OCI-LY7 (cell line): Measurements from ENCODE around the gene BRCA1. TPM values are rescaled to one million over a fixed set of nuclear protein-coding genes. Genes with fewer than 3 reads are reported as not detected.

ENCODE experiments used
- BruUV-seq: library from RNA; stranded (reverse); fragments of 400-500 nt; replicated peaks from 2 replicates; lab custom pipeline; 2021; lab: Mats Ljungman, UMichigan
- CTCF ChIA-PET: fragments of 300-600 bp; sonication (Branson Sonifier 250); formaldehyde crosslinking; loops from one replicate; lab custom pipeline; 2022; ENCODE audit warnings: antibody characterized with exemption; ENCODE audit not compliant: unreplicated experiment; lab: Charles Lee
- POLR2A ChIA-PET: fragments of 300-600 bp; sonication (Branson Sonifier 250); formaldehyde crosslinking; loops from one replicate; lab custom pipeline; 2022; ENCODE audit warnings: antibody characterized with exemption; lab: Charles Lee
- DNase-seq: peaks from one replicate; pipeline ENCODE4 v3.0.0-alpha.2; 2015; ENCODE audit warnings: low spot score
- H2AFZ ChIP-seq: fragments of 200-600 bp; sonication (generic), shearing (Covaris generic); 2 replicates; pipeline ENCODE4 v1.6.1; 2014; ENCODE audit warnings: mild to moderate bottlenecking, antibody characterized with exemption, low read length, moderate library complexity
- H3K27ac ChIP-seq: fragments of 200-600 bp; sonication (generic); 2 replicates; pipeline ENCODE4 v1.5.1; 2014; ENCODE audit warnings: mixed run types, low read depth, mild to moderate bottlenecking, moderate library complexity, low read length, inconsistent platforms; ENCODE audit not compliant: poor library complexity, severe bottlenecking
- H3K36me3 ChIP-seq: fragments of 200-600 bp; sonication (generic); 2 replicates; pipeline ENCODE4 v1.6.1; 2014; ENCODE audit warnings: mild to moderate bottlenecking, antibody characterized with exemption, low read length, moderate library complexity, mixed read lengths; ENCODE audit not compliant: insufficient read depth
- H3K4me1 ChIP-seq: fragments of 200-600 bp; sonication (generic); 2 replicates; pipeline ENCODE4 v1.5.1; 2014; ENCODE audit warnings: mild to moderate bottlenecking, low read length; ENCODE audit not compliant: insufficient read depth, poor library complexity, severe bottlenecking
- H3K4me2 ChIP-seq: fragments of 200-600 bp; sonication (generic); 2 replicates; pipeline ENCODE4 v1.6.1; 2014; ENCODE audit warnings: mild to moderate bottlenecking, low read length
- H3K4me3 ChIP-seq: fragments of 200-600 bp; sonication (generic); 2 replicates; pipeline ENCODE4 v1.5.1; 2014; ENCODE audit warnings: mild to moderate bottlenecking, low read depth, low read length; ENCODE audit not compliant: poor library complexity, severe bottlenecking
- H3K79me2 ChIP-seq: fragments of 200-600 bp; sonication (generic); 2 replicates; pipeline ENCODE4 v1.6.1; 2016; ENCODE audit warnings: low read depth, mild to moderate bottlenecking, low read length, moderate library complexity, mixed read lengths; ENCODE audit not compliant: insufficient read depth
- H3K9me2 ChIP-seq: fragments of 200-600 bp; sonication (generic); 2 replicates; pipeline ENCODE4 v1.6.1; 2016; ENCODE audit warnings: mild to moderate bottlenecking, low read length, mixed read lengths; ENCODE audit not compliant: insufficient read depth
- H3K9me3 ChIP-seq: fragments of 200-600 bp; sonication (generic); 2 replicates; pipeline ENCODE4 v1.6.1; 2014; ENCODE audit warnings: mild to moderate bottlenecking, mixed run types, low read length, mixed read lengths
- H4K20me1 ChIP-seq: fragments of 200-600 bp; sonication (generic); 2 replicates; pipeline ENCODE4 v1.6.1; 2014; ENCODE audit warnings: mild to moderate bottlenecking, antibody characterized with exemption, low read length, moderate library complexity, mixed read lengths; ENCODE audit not compliant: insufficient read depth
- EZH2phosphoT487 ChIP-seq: fragments of 200-600 bp; sonication (generic); IDR thresholded peaks from 2 replicates; pipeline ENCODE4 v1.6.1; 2018; ENCODE audit warnings: low read depth, borderline replicate concordance, mild to moderate bottlenecking, mixed run types, antibody characterized with exemption, low read length, moderate library complexity, mixed read lengths
- intact Hi-C: fragments of 100-400 bp; cut with micrococcal nuclease; formaldehyde crosslinking; loops from one replicate; pipeline ENCODE4 v1.10.0; 2022; ENCODE audit not compliant: unreplicated experiment
- total RNA-seq, 2 experiments: library from RNA; depleted of rRNA in 1 of 2; stranded (reverse); fragments of >200 nt in 1 of 2; shearing (Covaris generic) in 1 of 2; gene quantifications; 2 replicates each; pipeline ENCODE4 v1.2.3, GENCODE V29; 2014 to 2022
- TF ChIP-seq, protein P1 (sequence below): fragments of 200-600 bp; sonication (generic); conservative IDR thresholded peaks from 2 replicates; pipeline ENCODE4 v1.5.1; 2014; ENCODE audit warnings: mild to moderate bottlenecking, antibody characterized with exemption, low read length, moderate library complexity, mixed read lengths

The BRCA1 gene
- total RNA-seq, 2 experiments from 2014 or later, result 112 to 135 TPM

DNA sequence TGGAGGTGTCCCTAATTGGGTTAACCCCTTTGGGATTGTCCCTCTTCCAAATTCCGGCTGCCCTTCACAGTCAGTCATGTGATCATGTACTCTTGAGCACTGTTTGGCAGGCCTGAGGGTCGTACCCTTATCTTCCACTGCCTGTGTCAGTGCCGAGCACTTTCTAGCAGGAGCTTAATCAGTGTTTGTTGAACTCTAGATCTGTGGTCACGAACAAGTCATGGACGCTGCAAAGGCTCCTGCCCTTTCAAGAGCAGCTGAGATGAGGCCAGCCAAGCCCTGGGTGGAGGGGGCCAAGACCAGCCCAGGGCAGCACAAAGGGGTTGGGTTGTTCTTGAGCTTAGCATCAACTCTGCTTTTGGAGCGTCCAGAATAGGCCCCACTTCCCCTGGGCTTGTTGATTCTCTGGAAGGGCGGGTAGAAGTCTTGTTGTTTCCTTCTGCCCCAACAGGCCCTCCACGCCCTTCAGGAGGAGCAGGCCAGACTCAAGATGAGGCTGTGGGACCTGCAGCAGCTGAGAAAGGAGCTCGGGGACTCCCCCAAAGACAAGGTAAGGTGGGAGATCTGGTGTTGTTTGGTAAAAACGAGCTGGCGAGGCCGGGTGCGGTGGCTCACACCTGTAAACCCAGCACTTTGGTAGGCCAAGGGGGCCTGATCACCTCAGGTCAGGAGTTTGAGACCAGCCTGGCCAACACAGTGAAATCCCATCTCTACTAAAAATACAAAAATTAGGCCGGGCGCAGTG, 113.3 kb downstream of the BRCA1 start:
- CTCF ChIA-PET, result no interaction called here
- no peak overlapping the region for H2AFZ ChIP-seq
- POLR2A ChIA-PET, result interaction anchor here (0.5 to 1.8 kb wide), 3 partner anchors 13 to 121 kb away, joined by 3 to 5 read pairs (median 3); partner anchors contain the start of genes RND2 and RPL27

DNA sequence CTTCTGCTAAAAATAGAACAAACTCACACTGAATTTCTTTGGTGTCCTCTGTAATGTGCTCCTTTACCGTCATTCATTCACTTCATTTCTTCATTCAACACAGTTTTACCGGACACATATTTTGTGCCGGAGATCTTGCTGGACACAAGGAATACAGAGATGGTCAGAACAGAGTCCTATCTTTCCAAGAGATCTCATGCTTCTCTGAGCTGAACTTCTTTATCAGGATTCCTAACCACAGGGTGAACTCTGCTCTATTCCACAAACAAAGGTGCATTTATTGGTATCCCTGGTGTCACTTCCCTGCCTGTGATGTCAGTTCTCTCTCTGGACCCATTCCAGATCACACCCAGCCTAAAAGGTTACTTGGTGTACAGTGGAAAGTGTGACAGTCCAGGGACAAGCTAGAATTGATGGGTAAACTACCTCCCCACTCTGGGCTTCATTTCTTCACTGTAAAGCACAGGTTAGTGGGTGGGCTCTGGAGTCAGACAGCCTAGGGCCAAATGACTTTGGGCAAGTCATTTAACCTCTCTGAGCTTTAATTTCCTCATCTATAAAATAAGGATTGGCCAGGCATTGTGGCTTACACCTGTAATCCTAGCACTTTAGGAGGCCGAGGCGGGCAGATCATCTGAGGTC, 114.4 kb downstream of the BRCA1 start:
- POLR2A ChIA-PET, result interaction anchor here (0.6 to 1.1 kb wide), 2 partner anchors 12 to 23 kb away, joined by 3 read pairs; partner anchors contain the start of gene RPL27
- peaks cover 4% of the 10 kb centered on the region for H3K36me3 ChIP-seq
- H3K79me2 ChIP-seq, result no peaks in the 10 kb centered on the region
- intact Hi-C loops, result no loop called here
- CTCF ChIA-PET, result interaction anchor here (0.5 kb wide), 1 partner anchor 44 kb away, joined by 3 read pairs; no protein-coding TSS in a partner anchor
- H2AFZ ChIP-seq, result no peak overlapping the region
- no peak overlapping the region for H3K4me3 ChIP-seq
- BruUV-seq, result no TSS peak
- TF ChIP-seq EZH2phosphoT487, result no peak
- TF ChIP-seq, protein P1, sequence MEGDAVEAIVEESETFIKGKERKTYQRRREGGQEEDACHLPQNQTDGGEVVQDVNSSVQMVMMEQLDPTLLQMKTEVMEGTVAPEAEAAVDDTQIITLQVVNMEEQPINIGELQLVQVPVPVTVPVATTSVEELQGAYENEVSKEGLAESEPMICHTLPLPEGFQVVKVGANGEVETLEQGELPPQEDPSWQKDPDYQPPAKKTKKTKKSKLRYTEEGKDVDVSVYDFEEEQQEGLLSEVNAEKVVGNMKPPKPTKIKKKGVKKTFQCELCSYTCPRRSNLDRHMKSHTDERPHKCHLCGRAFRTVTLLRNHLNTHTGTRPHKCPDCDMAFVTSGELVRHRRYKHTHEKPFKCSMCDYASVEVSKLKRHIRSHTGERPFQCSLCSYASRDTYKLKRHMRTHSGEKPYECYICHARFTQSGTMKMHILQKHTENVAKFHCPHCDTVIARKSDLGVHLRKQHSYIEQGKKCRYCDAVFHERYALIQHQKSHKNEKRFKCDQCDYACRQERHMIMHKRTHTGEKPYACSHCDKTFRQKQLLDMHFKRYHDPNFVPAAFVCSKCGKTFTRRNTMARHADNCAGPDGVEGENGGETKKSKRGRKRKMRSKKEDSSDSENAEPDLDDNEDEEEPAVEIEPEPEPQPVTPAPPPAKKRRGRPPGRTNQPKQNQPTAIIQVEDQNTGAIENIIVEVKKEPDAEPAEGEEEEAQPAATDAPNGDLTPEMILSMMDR, result no peak
- H3K4me2 ChIP-seq, result no peak overlapping the region
- H3K4me1 ChIP-seq, result peaks cover 10% of the 10 kb centered on the region
- no peaks in the 10 kb centered on the region for H3K9me2 ChIP-seq
- DNase-seq, result no peak
- no peaks in the 10 kb centered on the region for H4K20me1 ChIP-seq
- H3K9me3 ChIP-seq, result no peaks in the 10 kb centered on the region
- no peak overlapping the region for H3K27ac ChIP-seq

More for the DNA sequence above, 113.3 kb downstream of the BRCA1 start:
- no TSS peak for BruUV-seq
- H3K9me3 ChIP-seq, result no peaks in the 10 kb centered on the region
- intact Hi-C loops, result no loop called here
- no peak for DNase-seq
- H3K4me2 ChIP-seq, result no peak overlapping the region
- no peak overlapping the region for H3K27ac ChIP-seq
- no peaks in the 10 kb centered on the region for H3K9me2 ChIP-seq
- TF ChIP-seq, protein P1, result no peak
- TF ChIP-seq EZH2phosphoT487, result no peak
- no peak overlapping the region for H3K4me3 ChIP-seq
- H4K20me1 ChIP-seq, result no peaks in the 10 kb centered on the region
- H3K79me2 ChIP-seq, result no peaks in the 10 kb centered on the region
- H3K36me3 ChIP-seq, result no peaks in the 10 kb centered on the region
- H3K4me1 ChIP-seq, result peaks cover 2% of the 10 kb centered on the region
